Right lobe of liver (tissue), 6 donors: Measurements from ENCODE around the gene KCNIP1. TPM values are rescaled to one million over a fixed set of nuclear protein-coding genes. Genes with fewer than 3 reads are reported as not detected.

Experiments
- ATAC-seq, 4 donors: fragments of 200-7000 bp; cut with Tn5 transposase; one replicate each; pipeline ENCODE4 v1.9.1; 2020; ENCODE audit warnings: mild to moderate bottlenecking in 4 of 4, moderate library complexity in 4 of 4
- DNase-seq, 3 donors: peaks; one replicate each; pipeline ENCODE4 v3.0.0-alpha.2; 2020
- H3K27ac ChIP-seq, 3 donors: fragments of 200-600 bp; one replicate each; pipeline ENCODE4 v1.8.0; 2022
- H3K27me3 ChIP-seq, 2 donors: fragments of 200-600 bp; one replicate each; pipeline ENCODE4 v1.8.0; 2022
- H3K36me3 ChIP-seq, 4 donors: fragments of 200-600 bp; sonication (generic) in 1 of 4; one replicate each; pipeline versions ENCODE4 v1.5.1 to v1.8.0; 2017 to 2022; ENCODE audit warnings: control low read depth in 1 of 4
- H3K4me1 ChIP-seq, 4 donors: fragments of 200-600 bp; sonication (generic) in 1 of 4; one replicate each; pipeline versions ENCODE4 v1.5.1 to v1.8.0; 2017 to 2022; ENCODE audit warnings: control low read depth in 1 of 4
- H3K4me3 ChIP-seq, 3 donors: fragments of 200-600 bp; one replicate each; pipeline ENCODE4 v1.8.0; 2022
- H3K9me3 ChIP-seq, 4 donors: fragments of 200-600 bp; sonication (generic) in 1 of 4; one replicate each; pipeline versions ENCODE4 v1.5.1 to v1.8.0; 2017 to 2022; ENCODE audit warnings: control low read depth in 1 of 4
- CTCF ChIP-seq, 4 donors: fragments of 200-600 bp in 3 of 4; fragments of 450-650 bp in 1 of 4; IDR thresholded peaks; one replicate each; pipeline versions ENCODE4 v1.5.1 to v1.8.0; 2016 to 2022; ENCODE audit warnings: antibody characterized with exemption in 4 of 4, mild to moderate bottlenecking in 2 of 4
- POLR2A ChIP-seq: fragments of 450-650 bp; IDR thresholded peaks from one replicate; pipeline ENCODE4 v1.6.1; 2017; ENCODE audit warnings: antibody characterized with exemption, mild to moderate bottlenecking
- WGBS: methylation state at CpG from one replicate; pipeline ENCODE4 v1.1.6; 2018; ENCODE audit warnings: low coverage, low lambda C conversion rate; ENCODE audit not compliant: insufficient coverage; ENCODE audit errors: missing lambda C conversion rate; 5-methylcytosine and 5-hydroxymethylcytosine counted together
- intact Hi-C, 2 donors: fragments of 100-400 bp; cut with DNase I; formaldehyde crosslinking; loops; one replicate each; pipeline versions ENCODE4 v1.11.2 to v1.14.1; 2022
- total RNA-seq, 6 experiments: library from RNA; depleted of rRNA in 2 of 6; stranded (reverse); fragments of >200 nt in 2 of 6; fragmentation: NEBNext Ultra II Directional in 3 of 6; extraction: Animal tissue kit (Norgen Biotek cat#: 25700) in 3 of 6; gene quantifications; one replicate each; pipeline versions ENCODE4 v1.1.0 to v1.2.4, GENCODE V29; 2016 to 2023
- donor health status: DM: no; HTN: yes; CAD: no.
- donor health status: DM: no; HTN: no; CAD: no.
- donor health status: DM: no; HTN: no; CAD: no.
- donor health status: DM: no; HTN: yes; CAD: no.
- donor health status: DM: no; HTN: yes; CAD: no.

The KCNIP1 gene
- total RNA-seq, 6 experiments from 2014 or later: 0.56 TPM; not detected in 5

- intact Hi-C loops: no loop called here
- Histone ChIP-seq H3K4me3 (no peak overlapping the region), H3K36me3 (no peaks in the 10 kb centered on the region), H3K27ac (no peak overlapping the region), H3K4me1 (no peaks in the 10 kb centered on the region), H3K9me3 (no peaks in the 10 kb centered on the region), H3K27me3 (no peaks in the 10 kb centered on the region)
- no peak for TF ChIP-seq CTCF (IDR thresholded peaks at IDR 0.05)
- WGBS: 48% methylated on average over 4 of the region's 7 CpGs
- DNase-seq: no peak
- ATAC-seq: no peak
Observed at GRCh38 chr5:170493028-170493820, 10.6 kb upstream of the KCNIP1 start.

DNA sequence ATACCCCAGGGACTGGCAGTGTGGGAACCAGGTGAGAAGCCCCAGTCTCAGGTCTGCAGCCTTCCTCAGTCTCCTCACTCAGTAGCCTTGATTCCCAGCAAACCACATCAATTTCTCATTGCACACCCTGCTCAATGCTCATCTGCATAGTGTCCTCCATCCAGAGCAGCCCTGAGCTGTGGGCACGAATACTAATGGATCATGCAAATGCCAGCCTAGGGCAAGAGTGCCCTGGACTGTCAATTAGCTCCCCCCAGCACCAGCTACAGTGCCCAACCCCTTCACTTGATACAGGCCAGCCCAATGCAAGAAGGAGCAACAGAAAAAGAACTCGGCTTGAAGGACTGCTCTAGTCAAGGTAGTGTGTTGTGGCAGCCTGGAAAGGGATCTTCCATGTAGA lies 9.8 kb upstream of the KCNIP1 start:
- Histone ChIP-seq H3K36me3 (no peaks in the 10 kb centered on the region), H3K27ac (no peak overlapping the region), H3K27me3 (no peaks in the 10 kb centered on the region), H3K4me1 (no peaks in the 10 kb centered on the region), H3K4me3 (no peak overlapping the region), H3K9me3 (no peaks in the 10 kb centered on the region)
- TF ChIP-seq POLR2A (no peak), CTCF (IDR thresholded peaks at IDR 0.05) (no peak)
- intact Hi-C loops: no loop called here
- DNase-seq (no peak), ATAC-seq (no peak)
- 47% methylated on average over 2 of the region's 2 CpGs for WGBS

GRCh38 chr5:170495825-170496661 lies 7.8 kb upstream of the KCNIP1 start:
- Histone ChIP-seq H3K9me3 (no peaks in the 10 kb centered on the region), H3K4me3 (no peak overlapping the region), H3K36me3 (no peaks in the 10 kb centered on the region), H3K27ac (no peak overlapping the region), H3K4me1 (no peaks in the 10 kb centered on the region), H3K27me3 (no peaks in the 10 kb centered on the region)
- 52% methylated on average over 10 of the region's 10 CpGs for WGBS
- no peak for TF ChIP-seq CTCF (IDR thresholded peaks at IDR 0.05)
- ATAC-seq (no peak), DNase-seq (no peak)
- intact Hi-C loops: no loop called here

DNA sequence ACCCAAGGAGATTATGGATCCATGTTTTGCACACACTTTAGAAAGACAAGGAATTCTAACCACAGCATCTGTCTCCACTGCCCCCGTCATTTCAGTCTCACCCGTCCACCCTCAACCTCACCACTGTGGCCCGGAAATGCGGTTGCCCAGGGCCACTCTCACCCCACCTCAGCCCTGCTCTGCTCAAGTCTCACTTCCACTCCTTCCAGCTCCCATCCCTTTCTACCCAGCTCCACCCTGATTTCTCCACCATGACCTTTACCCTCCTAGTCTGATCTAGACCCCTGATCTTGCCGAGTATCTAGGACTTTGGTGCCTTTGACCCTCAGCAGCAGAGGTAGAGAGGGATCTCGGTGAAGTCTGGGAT lies 7.2 kb upstream of the KCNIP1 start:
- Histone ChIP-seq H3K27me3 (no peaks in the 10 kb centered on the region), H3K36me3 (no peaks in the 10 kb centered on the region), H3K9me3 (no peaks in the 10 kb centered on the region), H3K4me1 (no peaks in the 10 kb centered on the region), H3K4me3 (no peak overlapping the region), H3K27ac (no peak overlapping the region)
- ATAC-seq: no peak
- intact Hi-C loops: no loop called here
- whole genome bisulfite sequencing: 65% methylated on average over 6 of the region's 6 CpGs
- TF ChIP-seq POLR2A: no peak
- TF ChIP-seq CTCF (IDR thresholded peaks at IDR 0.05): no peak
- no peak for DNase-seq
